H1 (cell line): Measurements from ENCODE around the gene TFF3. TPM values are rescaled to one million over a fixed set of nuclear protein-coding genes. Genes with fewer than 3 reads are reported as not detected.

Experiments used
- CBX8 ChIP-seq: fragments of 300-800, 300-1000 bp; sonication (generic); IDR thresholded peaks from 2 replicates; pipeline ENCODE4 v1.7.1; 2016; ENCODE audit warnings: low read depth, low read length, borderline replicate concordance
- CHD7 ChIP-seq: fragments of 300-600 bp; sonication (generic); IDR thresholded peaks from 2 replicates; pipeline ENCODE4 v1.7.1; 2012; ENCODE audit warnings: low read length, moderate library complexity, mild to moderate bottlenecking, inconsistent platforms; ENCODE audit not compliant: insufficient replicate concordance
- GTF2F1 ChIP-seq: IDR thresholded peaks from 2 replicates; pipeline ENCODE4 v1.6.1; 2012; ENCODE audit warnings: low read depth, low read length, improper control_type of control experiment, borderline replicate concordance
- KDM4A ChIP-seq: IDR thresholded peaks from one replicate; pipeline ENCODE4 v1.7.1; 2012; ENCODE audit warnings: low read depth, mild to moderate bottlenecking, moderate library complexity, low read length, inconsistent platforms; ENCODE audit not compliant: severe bottlenecking
- MAFK ChIP-seq: IDR thresholded peaks from 2 replicates; pipeline ENCODE4 v1.6.1; 2012; ENCODE audit warnings: low read depth, mild to moderate bottlenecking, improper control_type of control experiment, low read length
- NANOG ChIP-seq: IDR thresholded peaks from 2 replicates; pipeline ENCODE4 v1.6.1; 2011; ENCODE audit warnings: low read length, low read depth, mild to moderate bottlenecking, inconsistent platforms; ENCODE audit not compliant: insufficient read depth, poor library complexity, severe bottlenecking
- POLR2A ChIP-seq, 2 experiments: IDR thresholded peaks; 1 replicate in 1 of 2; 2 replicates in 1 of 2; pipeline ENCODE4 v1.6.1; 2011; ENCODE audit warnings: low read depth in 2 of 2, low read length in 2 of 2, mild to moderate bottlenecking in 2 of 2; ENCODE audit errors: control extremely low read depth in 1 of 2
- RNF2 ChIP-seq: fragments of 200-900, 300-1000 bp; sonication (generic); IDR thresholded peaks from 2 replicates; pipeline ENCODE4 v1.7.1; 2016; ENCODE audit warnings: borderline replicate concordance, low read depth, mild to moderate bottlenecking, antibody characterized with exemption, low read length; ENCODE audit not compliant: poor library complexity, severe bottlenecking; ENCODE audit errors: missing control alignments
- SAP30 ChIP-seq: fragments of 300-600 bp; sonication (generic); IDR thresholded peaks from 2 replicates; pipeline ENCODE4 v1.7.1; 2012; ENCODE audit warnings: low read length, moderate library complexity, mild to moderate bottlenecking, inconsistent platforms; ENCODE audit not compliant: insufficient read depth, insufficient replicate concordance
- TCF12 ChIP-seq: IDR thresholded peaks from 2 replicates; pipeline ENCODE4 v1.6.1; 2011; ENCODE audit warnings: low read depth, mild to moderate bottlenecking, low read length
- polyA plus RNA-seq, 7 experiments: library from polyadenylated mRNA; depleted of rRNA in 3 of 7; stranded (reverse) in 5 of 7; unstranded in 2 of 7; fragments of >200 nt in 5 of 7; fragments of 200-250 nt in 2 of 7; gene quantifications; 1 replicate in 5 of 7; 2 replicates in 1 of 7; 4 replicates in 1 of 7; pipeline versions ENCODE4 v1.2.1 to v1.2.3, GENCODE V29; 2011 to 2013; ENCODE audit warnings: missing spikeins in 2 of 7, mixed read lengths in 2 of 7
- total RNA-seq: library from RNA; stranded (reverse); fragmentation: NEBNext Ultra II Directional; extraction: Animal tissue kit (Norgen Biotek cat#: 25700); gene quantifications from 2 replicates; pipeline ENCODE4 v1.2.1, GENCODE V29; 2021

Gene TFF3
- total and polyA plus RNA-seq, 2 of the 8 experiments (the other 6 are each of a cell fraction or from before 2014, with no cell fraction given), result 1.7 to 6.7 TPM

- no peak for TF ChIP-seq CHD7
- no peak for TF ChIP-seq SAP30
- TF ChIP-seq CBX8, result no peak
- TF ChIP-seq NANOG, result no peak
- TF ChIP-seq GTF2F1, result no peak
- TF ChIP-seq MAFK, result no peak
- no peak for TF ChIP-seq RNF2
- TF ChIP-seq KDM4A, result no peak
- no peak for TF ChIP-seq POLR2A (IDR thresholded peaks at IDR 0.05; ENCODE audit: control extremely low read depth in 1 of 2, low read depth in 2 of 2, low read length in 2 of 2)
- no peak for TF ChIP-seq TCF12
Observed at GRCh38 chr21:42272984-42273600, 42.1 kb downstream of the TFF3 start (continued).
